SK-N-SH treated with all-trans-retinoic acid at 6 μM for 48 hours (cell line): Measurements from ENCODE around the gene SH2B3.

ENCODE experiments used
- ATAC-seq: fragments of 200-7000 bp; cut with Tn5 transposase; 3 replicates; pipeline ENCODE4 v1.9.1; 2020; ENCODE audit warnings: mild to moderate bottlenecking, moderate library complexity
- ARNTL ChIP-seq: fragments of 450-650 bp; formaldehyde crosslinking; IDR thresholded peaks from 2 replicates; pipeline ENCODE4 v1.5.0; 2020; ENCODE audit warnings: low read depth, mild to moderate bottlenecking, moderate library complexity, borderline replicate concordance
- BACH2 ChIP-seq: fragments of 250-450 bp; sonication (Bioruptor Pico); IDR thresholded peaks from 2 replicates; pipeline ENCODE4 v1.9.0; 2021; ENCODE audit warnings: mild to moderate bottlenecking, borderline replicate concordance
- CREB5 ChIP-seq: fragments of 250-450 bp; sonication (Bioruptor Pico); IDR thresholded peaks from 2 replicates; pipeline ENCODE4 v1.5.1; 2020; ENCODE audit warnings: low read depth, mild to moderate bottlenecking, moderate library complexity
- CSRNP3 ChIP-seq: fragments of 250-450 bp; sonication (Bioruptor Pico); IDR thresholded peaks from 2 replicates; pipeline ENCODE4 v1.5.1; 2021; ENCODE audit warnings: mild to moderate bottlenecking, moderate library complexity
- ESRRG ChIP-seq: fragments of 250-450 bp; sonication (Bioruptor Pico); IDR thresholded peaks from 2 replicates; pipeline ENCODE4 v1.6.1; 2021; ENCODE audit warnings: mild to moderate bottlenecking
- GLIS3 ChIP-seq: fragments of 250-450 bp; sonication (Bioruptor Pico); IDR thresholded peaks from 2 replicates; pipeline ENCODE4 v1.5.0; 2020; ENCODE audit warnings: mild to moderate bottlenecking, moderate library complexity
- ISL1 ChIP-seq: fragments of 250-450 bp; sonication (Bioruptor Pico); IDR thresholded peaks from 2 replicates; pipeline ENCODE4 v2.1.2; 2022; ENCODE audit warnings: mild to moderate bottlenecking, moderate library complexity
- OSR1 ChIP-seq: fragments of 250-450 bp; sonication (Bioruptor Pico); IDR thresholded peaks from 2 replicates; pipeline ENCODE4 v1.8.0; 2022; ENCODE audit warnings: moderate library complexity, mild to moderate bottlenecking, inconsistent platforms
- POU6F1 ChIP-seq: fragments of 250-450 bp; sonication (Bioruptor Pico); IDR thresholded peaks from 2 replicates; pipeline ENCODE4 v1.8.0; 2021; ENCODE audit warnings: low read depth, mild to moderate bottlenecking, moderate library complexity, borderline replicate concordance
- PPARA ChIP-seq: fragments of 250-450 bp; sonication (Bioruptor Pico); IDR thresholded peaks from 2 replicates; pipeline ENCODE4 v1.5.0; 2020; ENCODE audit warnings: mild to moderate bottlenecking, borderline replicate concordance
- RARB ChIP-seq: fragments of 250-450 bp; sonication (Bioruptor Pico); IDR thresholded peaks from 2 replicates; pipeline ENCODE4 v1.8.0; 2021; ENCODE audit warnings: mild to moderate bottlenecking, moderate library complexity
- SNAI2 ChIP-seq: fragments of 250-450 bp; sonication (Bioruptor Pico); IDR thresholded peaks from 2 replicates; pipeline ENCODE4 v1.5.0; 2020; ENCODE audit warnings: mild to moderate bottlenecking, moderate library complexity
- TCF4 ChIP-seq: fragments of 250-450 bp; sonication (Bioruptor Pico); IDR thresholded peaks from 2 replicates; pipeline ENCODE4 v1.8.0; 2021; ENCODE audit warnings: mild to moderate bottlenecking, moderate library complexity, borderline replicate concordance
- TOX ChIP-seq: fragments of 250-450 bp; sonication (Bioruptor Pico); IDR thresholded peaks from 2 replicates; pipeline ENCODE4 v1.8.0; 2021; ENCODE audit warnings: mild to moderate bottlenecking, moderate library complexity, borderline replicate concordance
- TSHZ2 ChIP-seq: fragments of 250-450 bp; sonication (Bioruptor Pico); IDR thresholded peaks from 2 replicates; pipeline ENCODE4 v1.5.0; 2020; ENCODE audit warnings: mild to moderate bottlenecking, moderate library complexity
- ZC3H10 ChIP-seq: fragments of 250-450 bp; sonication (Bioruptor Pico); IDR thresholded peaks from 2 replicates; pipeline ENCODE4 v1.5.1; 2021; ENCODE audit warnings: mild to moderate bottlenecking, moderate library complexity
- ZFP3 ChIP-seq: fragments of 250-450 bp; sonication (Bioruptor Pico); IDR thresholded peaks from 2 replicates; pipeline ENCODE4 v1.5.0; 2020; ENCODE audit warnings: mild to moderate bottlenecking, moderate library complexity
- ZFP30 ChIP-seq: fragments of 450-650 bp; formaldehyde crosslinking; IDR thresholded peaks from 2 replicates; pipeline ENCODE4 v1.5.0; 2022; ENCODE audit warnings: mild to moderate bottlenecking, moderate library complexity
- ZNF565 ChIP-seq: fragments of 450-650 bp; formaldehyde crosslinking; conservative IDR thresholded peaks from 2 replicates; pipeline ENCODE4 v1.5.0; 2020; ENCODE audit warnings: low read depth, mild to moderate bottlenecking, moderate library complexity
- ZNF70 ChIP-seq: fragments of 450-650 bp; formaldehyde crosslinking; IDR thresholded peaks from 2 replicates; pipeline ENCODE4 v1.5.0; 2020; ENCODE audit warnings: mild to moderate bottlenecking, moderate library complexity
- ZNF8 ChIP-seq: fragments of 450-650 bp; formaldehyde crosslinking; IDR thresholded peaks from 2 replicates; pipeline ENCODE4 v1.5.0; 2020; ENCODE audit warnings: mild to moderate bottlenecking, moderate library complexity

SH2B3 gene

GRCh38 chr12:111462210-111462769 lies 56.6 kb downstream of the SH2B3 start:
- peak; percentile 41; the same call in 1 of the 2 replicates for TF ChIP-seq ISL1 (CRISPR knock-in tag)
- no peak for TF ChIP-seq TOX
- no peak for TF ChIP-seq ZNF8

GRCh38 chr12:111467092-111467856 lies 61.6 kb downstream of the SH2B3 start:
- no peak for TF ChIP-seq OSR1 (CRISPR knock-in tag)
- no peak for TF ChIP-seq ARNTL (CRISPR knock-in tag)
- no peak for TF ChIP-seq TSHZ2 (CRISPR knock-in tag)
- TF ChIP-seq GLIS3 (CRISPR knock-in tag) = no peak
- TF ChIP-seq ZNF70 (CRISPR knock-in tag) = no peak
- TF ChIP-seq CSRNP3 (CRISPR knock-in tag) = no peak
- no peak for TF ChIP-seq CREB5 (CRISPR knock-in tag)
- TF ChIP-seq PPARA = no peak
- TF ChIP-seq RARB = no peak
- TF ChIP-seq BACH2 (CRISPR knock-in tag) = no peak
- no peak for TF ChIP-seq TOX
- no peak for TF ChIP-seq ZC3H10 (CRISPR knock-in tag)
- no peak for TF ChIP-seq TCF4 (CRISPR knock-in tag)
- TF ChIP-seq ESRRG (CRISPR knock-in tag) = no peak
- TF ChIP-seq ZFP30 (CRISPR knock-in tag) = no peak
- TF ChIP-seq ZNF8 = no peak
- TF ChIP-seq ISL1 (CRISPR knock-in tag) = no peak
- TF ChIP-seq POU6F1 (CRISPR knock-in tag) = no peak
- ATAC-seq = no peak

More at GRCh38 chr12:111462210-111462769, 56.6 kb downstream of the SH2B3 start:
- peak; percentile 92 for ATAC-seq

- ATAC-seq = no peak
- TF ChIP-seq ARNTL (CRISPR knock-in tag) (no peak), ZNF565 (CRISPR knock-in tag) (no peak)
Measured at GRCh38 chr12:111467857-111468241, 62.1 kb downstream of the SH2B3 start.

GRCh38 chr12:111469401-111469800 lies 63.7 kb downstream of the SH2B3 start:
- ATAC-seq = peak; percentile 69
- TF ChIP-seq ZNF70 (CRISPR knock-in tag) (no peak), ZFP30 (CRISPR knock-in tag) (no peak), TSHZ2 (CRISPR knock-in tag) (no peak), ZFP3 (CRISPR knock-in tag) (no peak), TOX (no peak), TCF4 (CRISPR knock-in tag) (no peak), BACH2 (CRISPR knock-in tag) (no peak), ESRRG (CRISPR knock-in tag) (no peak), CREB5 (CRISPR knock-in tag) (no peak), SNAI2 (no peak), OSR1 (CRISPR knock-in tag) (no peak), POU6F1 (CRISPR knock-in tag) (no peak), ISL1 (CRISPR knock-in tag) (no peak)
